Measurements from ENCODE around the gene GPX3. TPM values are rescaled to one million over a fixed set of nuclear protein-coding genes. Genes with fewer than 3 reads are reported as not detected.

Gene GPX3
- total and polyA plus RNA-seq, 2 of the 13 experiments (the other 11 are each of a cell fraction or from before 2014, with no cell fraction given), result 33.8 to 1,892 TPM

- TF ChIP-seq ZNF800 (CRISPR knock-in tag; IDR thresholded peaks at IDR 0.05) (no peak), MLX (CRISPR knock-in tag; IDR thresholded peaks at IDR 0.05) (0 out of 2 replicates have a peak, but pooled peaks have one; percentile 31), NFKBIZ (CRISPR knock-in tag; IDR thresholded peaks at IDR 0.05) (no peak), CREB1 (IDR thresholded peaks at IDR 0.05) (no peak), CREB1 (CRISPR knock-in tag; IDR thresholded peaks at IDR 0.05) (0 out of 2 replicates have a peak, but pooled peaks have one; percentile 12), RELA (CRISPR knock-in tag; IDR thresholded peaks at IDR 0.05) (no peak), LCORL (IDR thresholded peaks at IDR 0.05) (no peak), LCORL (CRISPR knock-in tag; IDR thresholded peaks at IDR 0.05) (peak; percentile 73; the same call in 1 of the 2 replicates), PAXIP1 (CRISPR knock-in tag; conservative IDR thresholded peaks at IDR 0.05) (peak; percentile 69), UBTF (CRISPR knock-in tag; IDR thresholded peaks at IDR 0.05) (no peak), CREM (IDR thresholded peaks at IDR 0.05) (peak; percentile 55), CREM (CRISPR knock-in tag; IDR thresholded peaks at IDR 0.05) (no peak), HOXA9 (CRISPR knock-in tag; IDR thresholded peaks at IDR 0.05; ENCODE audit: borderline replicate concordance) (peak; percentile 87), ZSCAN9 (CRISPR knock-in tag; IDR thresholded peaks at IDR 0.05; ENCODE audit: borderline replicate concordance) (no peak), ZNF430 (CRISPR knock-in tag; IDR thresholded peaks at IDR 0.05) (0 out of 2 replicates have a peak, but pooled peaks have one; percentile 30), SOX5 (CRISPR knock-in tag; IDR thresholded peaks at IDR 0.05; ENCODE audit: borderline replicate concordance) (peak; percentile 85; the same call in 1 of the 2 replicates), REL (CRISPR knock-in tag; conservative IDR thresholded peaks at IDR 0.05) (no peak), ISX (CRISPR knock-in tag; conservative IDR thresholded peaks at IDR 0.05) (no peak), KDM1A (CRISPR knock-in tag; IDR thresholded peaks at IDR 0.05) (no peak), ZSCAN22 (CRISPR knock-in tag; IDR thresholded peaks at IDR 0.05) (no peak), NR0B2 (CRISPR knock-in tag; IDR thresholded peaks at IDR 0.05) (no peak), IRF2 (CRISPR knock-in tag; IDR thresholded peaks at IDR 0.05) (0 out of 2 replicates have a peak, but pooled peaks have one; percentile 48), MIXL1 (CRISPR knock-in tag; IDR thresholded peaks at IDR 0.05) (peak; percentile 73; the same call in 1 of the 2 replicates), NR2F6 (IDR thresholded peaks at IDR 0.05) (no peak; the same call in 1 of the 2 replicates), NR2F6 (CRISPR knock-in tag; IDR thresholded peaks at IDR 0.05) (peak; percentile 65)
Observed at GRCh38 chr5:151014680-151015343, 5.6 kb upstream of the GPX3 start (continued).
